Body of pancreas (tissue), 4 donors: ENCODE data around the gene SMPD4. TPM values are rescaled to one million over a fixed set of nuclear protein-coding genes. Genes with fewer than 3 reads are reported as not detected.
"Not testable (repeated sequence)": the region's sequence is repeated elsewhere in the genome, so short reads cannot be mapped to it uniquely, and the experiment has no call there.

ENCODE experiments used
- ATAC-seq: fragments of 150-250 bp; one replicate; pipeline ENCODE4 v1.9.1; 2016
- DNase-seq, 4 donors: peaks; one replicate each; pipeline ENCODE4 v3.0.0-alpha.2; 2019
- H3K27ac ChIP-seq, 4 donors: fragments of 200-600 bp; sonication (generic); 1 replicate in 3 of 4; 2 replicates in 1 of 4; pipeline versions ENCODE4 v1.5.1 to v1.6.1; 2016 to 2019; ENCODE audit warnings: mild to moderate bottlenecking in 1 of 4, mixed read lengths in 1 of 4, moderate library complexity in 1 of 4
- H3K27me3 ChIP-seq, 2 donors: fragments of 200-600 bp; sonication (generic); one replicate each; pipeline ENCODE4 v1.6.0; 2016; ENCODE audit warnings: mild to moderate bottlenecking in 1 of 2
- H3K36me3 ChIP-seq, 2 donors: fragments of 200-600 bp; sonication (generic); replicated peaks in 1 of 2; 2 replicates each; pipeline ENCODE4 v1.5.1; 2016; ENCODE audit warnings: low read depth in 2 of 2; ENCODE audit not compliant: insufficient read depth in 1 of 2
- H3K4me1 ChIP-seq: fragments of 200-600 bp; sonication (generic); one replicate; pipeline ENCODE4 v1.6.0; 2016
- H3K4me3 ChIP-seq, 2 donors: fragments of 200-600 bp; sonication (generic); 1 replicate in 1 of 2; 2 replicates in 1 of 2; pipeline ENCODE4 v1.5.1; 2016 to 2019
- H3K9me3 ChIP-seq, 3 donors: fragments of 200-600 bp; sonication (generic); 1 replicate in 2 of 3; 2 replicates in 1 of 3; pipeline ENCODE4 v1.5.1; 2016
- CTCF ChIP-seq, 7 experiments: fragments of 450-650 bp in 4 of 7; fragments of 200-600 bp in 3 of 7; sonication (generic) in 3 of 7; IDR thresholded peaks; one replicate each; pipeline ENCODE4 v1.5.1; 2016 to 2019; ENCODE audit warnings: antibody characterized with exemption in 7 of 7
- POLR2A ChIP-seq, 3 donors: fragments of 450-650 bp; IDR thresholded peaks; one replicate each; pipeline ENCODE4 v1.6.1; 2016; ENCODE audit warnings: antibody characterized with exemption in 3 of 3, mild to moderate bottlenecking in 2 of 3
- WGBS, 2 donors: methylation state at CpG; one replicate each; pipeline ENCODE4 v1.1.5; 2017; 5-methylcytosine and 5-hydroxymethylcytosine counted together
- intact Hi-C: fragments of 100-400 bp; cut with DNase I; formaldehyde crosslinking; loops from one replicate; pipeline ENCODE4 v1.15.1; 2023
- total RNA-seq, 2 donors: library from RNA; depleted of rRNA; stranded (reverse); fragments of >200 nt; gene quantifications; one replicate each; pipeline ENCODE4 v1.1.0, GENCODE V29; 2016

The SMPD4 gene
- total RNA-seq, 2 donors from 2014 or later, result 25.4 to 33.3 TPM

- intact Hi-C loops, result no loop called here
- H3K9me3 ChIP-seq, result no peaks in the 10 kb centered on the region
- no peaks in the 10 kb centered on the region for H3K4me1 ChIP-seq
- no peak overlapping the region for H3K4me3 ChIP-seq
- no peaks in the 10 kb centered on the region for H3K27me3 ChIP-seq
- DNase-seq (no peak), ATAC-seq (no peak)
- TF ChIP-seq POLR2A (IDR thresholded peaks at IDR 0.05), result no peak
- no peak for TF ChIP-seq CTCF (IDR thresholded peaks at IDR 0.05)
- H3K27ac ChIP-seq, result no peak overlapping the region
- 85 to 91% methylated on average over 23 of the region's 23 CpGs for WGBS, 2 donors
- H3K36me3 ChIP-seq, result peaks cover 0 to 3% of the 10 kb centered on the region in 2 donors
These were observed 30.9 kb downstream of the SMPD4 start for GRCh38 chr2:130150181-130151144.

GRCh38 chr2:130148515-130148914 lies 32.9 kb downstream of the SMPD4 start:
- ATAC-seq, H3K27ac ChIP-seq, H3K36me3 ChIP-seq, H3K9me3 ChIP-seq, DNase-seq, intact Hi-C loops, H3K4me3 ChIP-seq, H3K4me1 ChIP-seq, H3K27me3 ChIP-seq: not testable (repeated sequence)
- 44 to 51% methylated on average over 6 of the region's 6 CpGs for WGBS, 2 donors

GRCh38 chr2:130145006-130145414 lies 36.4 kb downstream of the SMPD4 start, which contains the start of gene CCDC74B:
Gene CCDC74B, minus strand, starts transcription at chr2:130145112. Its CDS starts 116 bp downstream, at chr2:130144996.
- intact Hi-C loops, H3K4me3 ChIP-seq, H3K4me1 ChIP-seq, H3K36me3 ChIP-seq, H3K27ac ChIP-seq, H3K27me3 ChIP-seq, H3K9me3 ChIP-seq: not testable (repeated sequence)
- WGBS, 2 donors, result 6 to 13% methylated on average over 8 to 30 of the region's 30 CpGs
- DNase-seq (peak; percentile 58 to 71 (median 66)), ATAC-seq (peak; percentile 90)

GRCh38 chr2:130143266-130144039 lies 37.9 kb downstream of the SMPD4 start:
- intact Hi-C loops, H3K27ac ChIP-seq, H3K4me1 ChIP-seq, H3K36me3 ChIP-seq, H3K9me3 ChIP-seq, H3K27me3 ChIP-seq, DNase-seq, ATAC-seq, H3K4me3 ChIP-seq: not testable (repeated sequence)
- 61 to 65% methylated on average over 17 to 18 of the region's 28 CpGs for WGBS, 2 donors

- H3K27me3 ChIP-seq, ATAC-seq, H3K27ac ChIP-seq, intact Hi-C loops, H3K36me3 ChIP-seq, H3K4me1 ChIP-seq, H3K9me3 ChIP-seq, DNase-seq, H3K4me3 ChIP-seq: not testable (repeated sequence)
- WGBS, 2 donors, result 79 to 82% methylated on average over 7 to 9 of the region's 13 CpGs
These were observed 38.8 kb downstream of the SMPD4 start for GRCh38 chr2:130142396-130143265.

- DNase-seq, H3K27ac ChIP-seq, H3K4me3 ChIP-seq, ATAC-seq, H3K9me3 ChIP-seq, intact Hi-C loops, H3K36me3 ChIP-seq, H3K27me3 ChIP-seq, H3K4me1 ChIP-seq: not testable (repeated sequence)
- WGBS, 2 donors, result 67 to 100% methylated on average over 1 to 10 of the region's 22 CpGs
These were observed 39.6 kb downstream of the SMPD4 start for GRCh38 chr2:130141645-130142370.

- ATAC-seq, intact Hi-C loops, H3K4me3 ChIP-seq, H3K27ac ChIP-seq, H3K36me3 ChIP-seq, H3K27me3 ChIP-seq, DNase-seq, H3K4me1 ChIP-seq, H3K9me3 ChIP-seq: not testable (repeated sequence)
- 84% methylated on average over 2 of the region's 6 CpGs; no CpG with 5 or more reads in 1 of the 2 donors for WGBS, 2 donors
These were observed 40.4 kb downstream of the SMPD4 start for GRCh38 chr2:130141002-130141401.

- intact Hi-C loops, result not testable (repeated sequence)
These were observed 40.9 kb downstream of the SMPD4 start for GRCh38 chr2:130140516-130140915.

More at GRCh38 chr2:130140516-130140915, 40.9 kb downstream of the SMPD4 start:
- not testable (repeated sequence) for DNase-seq, H3K27me3 ChIP-seq, H3K36me3 ChIP-seq, H3K9me3 ChIP-seq, H3K4me3 ChIP-seq, ATAC-seq, H3K27ac ChIP-seq, H3K4me1 ChIP-seq
- 70 to 100% methylated on average over 1 to 5 of the region's 7 CpGs for WGBS, 2 donors
